ENCODE data around the gene GCNA. TPM values are rescaled to one million over a fixed set of nuclear protein-coding genes. Genes with fewer than 3 reads are reported as not detected.

The GCNA gene
- total and polyA plus RNA-seq, 12 donors = 0.18 to 23.3 (median 2.2) TPM

DNA sequence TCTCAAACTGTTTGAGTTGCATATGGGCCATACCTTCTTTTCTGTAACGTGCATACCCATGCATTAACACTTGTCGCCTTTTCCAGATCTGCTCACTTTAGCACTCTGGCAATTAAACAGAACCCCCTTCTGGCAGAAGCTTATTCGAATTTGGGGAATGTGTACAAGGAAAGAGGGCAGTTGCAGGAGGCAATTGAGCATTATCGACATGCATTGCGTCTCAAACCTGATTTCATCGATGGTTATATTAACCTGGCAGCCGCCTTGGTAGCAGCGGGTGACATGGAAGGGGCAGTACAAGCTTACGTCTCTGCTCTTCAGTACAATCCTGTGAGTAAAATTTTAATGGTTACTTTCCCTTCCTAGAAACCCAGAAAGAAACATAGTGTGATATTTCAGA, 40.5 kb upstream of the GCNA start:
- H3K4me1 ChIP-seq (replicated peaks in 1 of 2) = peaks cover 0 to 56% of the 10 kb centered on the region in 2 donors
- no peaks in the 10 kb centered on the region for H3K36me3 ChIP-seq (replicated peaks in 1 of 2)
- no peak overlapping the region for H3K27ac ChIP-seq
- TF ChIP-seq POLR2A (IDR thresholded peaks at IDR 0.05) = no peak
- TF ChIP-seq, protein P1, sequence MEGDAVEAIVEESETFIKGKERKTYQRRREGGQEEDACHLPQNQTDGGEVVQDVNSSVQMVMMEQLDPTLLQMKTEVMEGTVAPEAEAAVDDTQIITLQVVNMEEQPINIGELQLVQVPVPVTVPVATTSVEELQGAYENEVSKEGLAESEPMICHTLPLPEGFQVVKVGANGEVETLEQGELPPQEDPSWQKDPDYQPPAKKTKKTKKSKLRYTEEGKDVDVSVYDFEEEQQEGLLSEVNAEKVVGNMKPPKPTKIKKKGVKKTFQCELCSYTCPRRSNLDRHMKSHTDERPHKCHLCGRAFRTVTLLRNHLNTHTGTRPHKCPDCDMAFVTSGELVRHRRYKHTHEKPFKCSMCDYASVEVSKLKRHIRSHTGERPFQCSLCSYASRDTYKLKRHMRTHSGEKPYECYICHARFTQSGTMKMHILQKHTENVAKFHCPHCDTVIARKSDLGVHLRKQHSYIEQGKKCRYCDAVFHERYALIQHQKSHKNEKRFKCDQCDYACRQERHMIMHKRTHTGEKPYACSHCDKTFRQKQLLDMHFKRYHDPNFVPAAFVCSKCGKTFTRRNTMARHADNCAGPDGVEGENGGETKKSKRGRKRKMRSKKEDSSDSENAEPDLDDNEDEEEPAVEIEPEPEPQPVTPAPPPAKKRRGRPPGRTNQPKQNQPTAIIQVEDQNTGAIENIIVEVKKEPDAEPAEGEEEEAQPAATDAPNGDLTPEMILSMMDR (IDR thresholded peaks at IDR 0.05) = no peak
- peak overlapping the region in 1 of 4 donors; percentile 9 for H3K4me3 ChIP-seq
- H3K9me3 ChIP-seq (replicated peaks in 1 of 3) = no peaks in the 10 kb centered on the region
- no peaks in the 10 kb centered on the region for H3K27me3 ChIP-seq
- intact Hi-C loops (cut with DNase I) = no loop called here
- WGBS, 4 donors = 68 to 76% (median 73%) methylated on average over 9 of the region's 9 CpGs
- DNase-seq = no peak

DNA sequence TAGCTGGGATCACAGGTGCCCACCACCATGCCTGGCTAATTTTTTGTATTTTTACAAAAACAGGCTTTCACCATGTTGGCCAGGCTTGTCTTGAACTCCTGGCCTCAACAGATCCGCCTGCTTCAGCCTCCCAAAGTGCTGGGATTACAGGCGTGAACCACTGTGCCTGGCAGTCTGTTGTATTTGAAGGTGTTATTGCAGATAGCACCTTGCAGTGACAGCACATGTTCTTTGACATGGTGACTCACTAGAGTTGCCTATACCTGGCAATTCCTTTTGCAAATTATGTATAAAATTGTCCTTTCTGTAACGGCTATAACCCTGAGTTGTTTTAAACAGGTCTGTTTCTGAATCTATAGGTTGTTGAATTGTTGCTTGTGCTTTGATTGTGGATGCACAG, 37.4 kb upstream of the GCNA start:
- Histone ChIP-seq H3K36me3 (replicated peaks in 1 of 2) (no peaks in the 10 kb centered on the region), H3K4me3 (no peak overlapping the region), H3K4me1 (replicated peaks in 1 of 2) (peaks cover 3 to 74% of the 10 kb centered on the region in 2 donors), H3K27ac (peak overlapping the region in 2 of 5 donors; percentile 3 to 73), H3K27me3 (no peaks in the 10 kb centered on the region), H3K9me3 (replicated peaks in 1 of 3) (no peaks in the 10 kb centered on the region)
- TF ChIP-seq, protein P1 (IDR thresholded peaks at IDR 0.05) = no peak
- TF ChIP-seq POLR2A (IDR thresholded peaks at IDR 0.05) = no peak
- intact Hi-C loops (cut with DNase I) = no loop called here
- no peak for DNase-seq
- 52 to 67% (median 56%) methylated on average over 3 of the region's 3 CpGs for WGBS, 4 donors

DNA sequence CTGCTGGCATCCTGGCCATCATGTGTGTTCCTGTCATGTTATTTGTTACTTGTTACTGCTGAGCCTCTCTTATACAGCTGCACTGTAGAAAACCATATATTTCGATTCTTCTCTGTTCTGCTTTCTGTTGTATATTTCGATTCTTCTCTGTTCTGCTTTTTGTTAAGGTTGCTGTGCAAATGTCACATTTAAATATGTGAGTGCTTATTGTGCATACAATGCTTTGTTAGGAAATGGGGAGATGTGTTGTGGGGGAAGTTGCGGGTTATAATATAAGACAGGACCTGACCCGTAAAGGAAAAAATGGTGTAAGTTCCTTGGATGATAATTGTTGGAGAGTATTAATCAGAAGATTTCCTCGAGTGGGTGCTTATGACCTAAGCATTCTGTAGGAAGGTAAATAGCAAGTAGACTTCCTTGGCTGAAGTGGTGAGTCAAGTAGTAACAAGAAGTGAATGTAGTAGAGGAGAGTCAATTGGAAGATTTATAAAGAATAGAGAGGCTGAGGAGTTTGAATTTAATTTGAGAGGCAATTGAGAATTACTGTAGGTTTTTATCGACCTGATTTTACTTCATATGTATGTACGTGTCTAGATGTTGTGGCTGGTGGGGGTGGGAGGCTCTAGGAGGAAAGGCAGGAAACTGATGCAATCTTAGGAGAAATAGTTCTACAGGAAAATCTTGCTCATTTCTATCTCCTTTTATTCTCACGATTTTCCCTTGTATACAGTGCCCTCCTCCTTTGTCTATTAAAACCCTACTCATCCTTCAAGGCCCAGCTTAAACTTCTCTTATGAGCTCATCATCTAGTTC, 36.8 kb upstream of the GCNA start:
- WGBS, 4 donors = 43 to 62% (median 48%) methylated on average over 8 of the region's 8 CpGs

DNA sequence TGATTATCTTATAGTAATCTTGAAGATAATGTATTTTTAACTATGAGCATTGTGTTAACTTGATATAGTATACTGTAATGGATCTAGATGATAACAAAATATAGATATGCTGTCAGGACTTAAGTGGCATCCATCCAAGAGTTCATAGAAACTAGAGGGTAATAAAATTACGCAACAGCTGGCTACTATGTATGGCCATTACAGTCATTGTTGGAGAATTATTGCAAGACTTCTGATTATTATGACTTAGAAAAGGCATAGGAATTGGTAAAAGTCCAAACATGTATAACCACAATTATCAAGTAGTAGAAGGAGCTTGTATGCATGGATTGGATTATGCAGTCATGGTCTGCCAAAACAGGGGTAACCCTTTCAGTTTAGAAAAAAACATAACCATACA, 35.8 kb upstream of the GCNA start:
- Histone ChIP-seq H3K27me3 (no peaks in the 10 kb centered on the region), H3K36me3 (replicated peaks in 1 of 2) (peaks cover 0 to 10% of the 10 kb centered on the region in 2 donors), H3K9me3 (replicated peaks in 1 of 3) (no peaks in the 10 kb centered on the region), H3K4me3 (peak overlapping the region in 1 of 4 donors; percentile 20), H3K27ac (peak overlapping the region in 3 of 5 donors; percentile 13 to 78 (median 73)), H3K4me1 (replicated peaks in 1 of 2) (peaks cover 3 to 66% of the 10 kb centered on the region in 2 donors)
- no peak for DNase-seq
- TF ChIP-seq, protein P1 (IDR thresholded peaks at IDR 0.05) = no peak
- no peak for TF ChIP-seq POLR2A (IDR thresholded peaks at IDR 0.05)
- 60 to 78% (median 71%) methylated on average over 1 of the region's 1 CpG for WGBS, 4 donors
- intact Hi-C loops (cut with DNase I) = no loop called here

More for the DNA sequence above, 36.8 kb upstream of the GCNA start:
- DNase-seq = no peak
- H3K9me3 ChIP-seq (replicated peaks in 1 of 3) = no peaks in the 10 kb centered on the region
- H3K27ac ChIP-seq = peak overlapping the region in 2 of 5 donors; percentile 3 to 73
- intact Hi-C loops (cut with DNase I) = no loop called here
- TF ChIP-seq, protein P1 (IDR thresholded peaks at IDR 0.05) = no peak
- no peak for TF ChIP-seq POLR2A (IDR thresholded peaks at IDR 0.05)
- no peaks in the 10 kb centered on the region for H3K27me3 ChIP-seq
- H3K4me1 ChIP-seq (replicated peaks in 1 of 2) = peaks cover 3 to 73% of the 10 kb centered on the region in 2 donors
- H3K4me3 ChIP-seq = no peak overlapping the region
- no peaks in the 10 kb centered on the region for H3K36me3 ChIP-seq (replicated peaks in 1 of 2)

Data from adrenal gland (tissue), 12 donors.